ENCODE results near the gene SMAD3.

The SMAD3 gene

GRCh38 chr15:67198157-67198754 is 132.9 kb downstream of the SMAD3 start:
- no peak for DNase-seq (ENCODE audit: low read depth)

- DNase-seq (ENCODE audit: low read depth): no peak
Observed at GRCh38 chr15:67199391-67199790, 134.0 kb downstream of the SMAD3 start.

GRCh38 chr15:67199881-67200763 is 134.7 kb downstream of the SMAD3 start:
- DNase-seq (ENCODE audit: low read depth): no peak

- DNase-seq (ENCODE audit: low read depth): no peak
Observed at GRCh38 chr15:67201136-67201535, 135.7 kb downstream of the SMAD3 start.

GRCh38 chr15:67202091-67202490 is 136.7 kb downstream of the SMAD3 start:
- no peak for DNase-seq (ENCODE audit: low read depth)

- DNase-seq (ENCODE audit: low read depth): no peak
Observed at GRCh38 chr15:67202991-67203390, 137.6 kb downstream of the SMAD3 start.

- no peak for DNase-seq (ENCODE audit: low read depth)
Observed at GRCh38 chr15:67207555-67208207, 142.3 kb downstream of the SMAD3 start.

- no peak for DNase-seq (ENCODE audit: low read depth)
Observed at GRCh38 chr15:67208396-67208795, 143.0 kb downstream of the SMAD3 start.

- no peak for DNase-seq (ENCODE audit: low read depth)
Observed at GRCh38 chr15:67210555-67211168, 145.3 kb downstream of the SMAD3 start.

- DNase-seq (ENCODE audit: low read depth): no peak
Observed at GRCh38 chr15:67212684-67213367, 147.4 kb downstream of the SMAD3 start.

GRCh38 chr15:67215102-67215501 is 149.7 kb downstream of the SMAD3 start:
- no peak for DNase-seq (ENCODE audit: low read depth)

GRCh38 chr15:67216859-67217258 is 151.5 kb downstream of the SMAD3 start:
- no peak for DNase-seq (ENCODE audit: low read depth)

- DNase-seq (ENCODE audit: low read depth): no peak
Observed at GRCh38 chr15:67218428-67218827, 153.0 kb downstream of the SMAD3 start.

- no peak for DNase-seq (ENCODE audit: low read depth)
Observed at GRCh38 chr15:67219288-67219687, 153.9 kb downstream of the SMAD3 start.

- DNase-seq (ENCODE audit: low read depth): no peak
Observed at GRCh38 chr15:67224889-67225288, 159.5 kb downstream of the SMAD3 start.

GRCh38 chr15:67225336-67225735 is 159.9 kb downstream of the SMAD3 start:
- peak; percentile 58 for DNase-seq (ENCODE audit: low read depth)

GRCh38 chr15:67227431-67227830 is 162.0 kb downstream of the SMAD3 start:
- no peak for DNase-seq (ENCODE audit: low read depth)

- no peak for DNase-seq (ENCODE audit: low read depth)
Observed at GRCh38 chr15:67227846-67228245, 162.4 kb downstream of the SMAD3 start.

GRCh38 chr15:67228286-67228685 is 162.9 kb downstream of the SMAD3 start:
- no peak for DNase-seq (ENCODE audit: low read depth)

GRCh38 chr15:67230504-67230903 is 165.1 kb downstream of the SMAD3 start:
- DNase-seq (ENCODE audit: low read depth): no peak

- no peak for DNase-seq (ENCODE audit: low read depth)
Observed at GRCh38 chr15:67232591-67232990, 167.2 kb downstream of the SMAD3 start.
